Stimulated activated CD4-positive, alpha-beta T cell treated with anti-CD3 and anti-CD28 coated beads, Interleukin-4, amount 100 ng/mL, for 1 hour (primary cell): ENCODE data around the gene PCYT1A.
"Not testable (repeated sequence)": the region's sequence is repeated elsewhere in the genome, so short reads cannot be mapped to it uniquely, and the experiment has no call there.

Experiments used
- DNase-seq: peaks from one replicate; pipeline ENCODE4 v3.0.0-alpha.2; 2020

PCYT1A gene

GRCh38 chr3:196210673-196211556 is 76.6 kb downstream of the PCYT1A start, which contains the start of gene ZDHHC19:
Gene ZDHHC19, minus strand, starts transcription at chr3:196211400. Its CDS starts 85 bp downstream, at chr3:196211315.
- DNase-seq, result no peak

DNA sequence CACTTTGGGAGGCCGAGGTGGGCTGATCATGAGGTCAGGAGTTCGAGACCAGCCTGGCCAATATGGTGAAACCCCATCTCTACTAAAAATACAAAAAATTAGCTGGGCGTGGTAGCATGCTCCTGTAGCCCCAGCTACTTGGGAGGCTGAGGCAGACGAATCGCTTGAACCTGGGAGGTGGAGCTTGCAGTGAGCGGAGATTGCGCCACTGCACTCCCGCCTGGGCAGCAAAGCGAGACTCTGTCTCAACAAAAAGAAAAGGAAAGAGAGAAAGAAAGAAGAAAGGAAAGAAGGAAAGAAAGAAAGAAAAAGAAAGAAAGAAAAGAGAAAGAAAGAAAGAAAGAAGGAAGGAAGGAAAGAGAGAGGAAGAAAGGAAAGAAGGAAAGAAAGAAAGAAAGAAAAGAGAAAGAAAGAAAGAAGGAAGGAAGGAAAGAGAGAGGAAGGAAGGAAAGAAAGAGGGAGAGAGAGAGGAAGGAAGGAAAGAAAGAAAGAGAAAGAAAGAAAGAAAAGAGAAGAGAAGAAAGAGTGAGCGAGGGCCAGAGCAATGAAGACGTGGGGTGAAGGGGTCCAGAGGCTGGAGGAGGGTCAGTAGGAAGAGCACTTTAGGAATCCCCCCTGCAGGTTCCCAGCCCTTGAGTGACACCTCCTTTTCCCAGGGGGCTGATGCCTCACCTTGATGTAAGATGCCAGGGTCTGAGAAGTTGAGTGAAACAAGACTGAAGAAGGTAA is 77.4 kb downstream of the PCYT1A start:
- DNase-seq, result not testable (repeated sequence)

- DNase-seq, result no peak
Observed at GRCh38 chr3:196208942-196209695, 78.4 kb downstream of the PCYT1A start.

DNA sequence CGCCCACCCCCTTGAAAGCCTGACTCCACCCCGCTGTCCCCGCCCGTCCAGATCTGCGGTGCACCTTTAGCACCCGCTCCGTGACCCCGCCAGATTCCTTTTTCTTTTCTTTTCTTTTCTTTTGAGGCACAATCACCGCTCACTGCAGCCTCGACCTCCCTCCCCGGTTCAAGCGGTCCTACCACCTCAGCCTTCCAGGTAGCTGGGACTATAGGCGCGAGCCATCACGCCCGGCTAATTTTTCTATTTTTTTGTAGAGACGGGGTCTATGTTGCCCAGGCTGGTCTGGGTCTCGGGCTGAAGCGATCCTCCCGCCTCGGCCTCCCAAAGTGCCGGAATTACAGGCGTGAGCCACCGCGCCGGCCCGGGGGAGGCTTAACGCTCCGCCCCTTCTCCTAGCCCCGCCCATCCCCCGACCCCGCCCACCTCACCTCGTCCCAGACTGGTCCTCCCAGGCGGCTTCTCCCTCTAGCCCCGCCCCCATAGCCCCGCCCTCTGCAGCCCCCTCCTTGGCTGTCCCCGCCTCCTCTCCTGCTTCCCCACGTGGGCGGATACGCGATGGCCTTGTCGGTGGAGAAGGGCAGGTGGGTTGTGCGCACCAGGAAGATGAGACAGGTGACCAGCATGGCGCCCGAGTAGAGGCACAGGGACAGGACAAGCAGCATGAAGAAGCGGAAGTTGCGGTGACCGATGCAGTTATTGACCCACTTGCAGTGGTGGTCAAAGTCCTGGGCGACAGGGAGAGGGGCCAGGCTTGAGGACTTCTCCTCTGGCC is 79.5 kb downstream of the PCYT1A start:
- peak; percentile 60 for DNase-seq

DNA sequence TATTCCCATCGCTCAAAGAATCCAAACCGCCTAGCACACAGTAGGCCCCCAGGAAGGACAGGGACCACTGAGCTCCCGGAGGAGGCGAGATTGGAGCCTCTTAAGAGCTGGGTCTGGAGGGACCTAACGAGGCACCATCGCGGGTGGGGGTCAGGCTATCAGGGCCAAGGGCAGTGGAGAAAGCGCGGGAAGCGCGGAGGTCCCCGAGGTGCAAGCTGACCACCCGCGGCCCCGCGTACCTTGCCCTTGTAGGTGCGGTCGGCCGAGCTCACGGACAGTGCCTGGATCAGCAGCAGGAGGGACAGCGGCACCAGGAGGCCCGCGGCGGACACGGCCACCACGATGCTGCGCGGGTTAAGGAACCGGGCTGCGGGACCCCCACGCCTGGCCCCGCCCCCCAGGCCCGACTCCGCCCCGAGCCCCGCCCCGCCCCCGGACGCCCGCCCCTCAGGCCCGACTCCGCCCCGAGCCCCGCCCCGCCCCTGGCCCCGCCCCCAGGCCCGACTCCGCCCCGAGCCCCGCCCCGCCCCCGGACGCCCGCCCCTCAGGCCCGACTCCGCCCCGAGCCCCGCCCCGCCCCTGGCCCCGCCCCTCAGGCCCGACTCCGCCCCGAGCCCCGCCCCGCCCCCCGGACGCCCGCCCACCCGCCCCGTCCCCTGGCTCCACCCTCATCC is 80.2 kb downstream of the PCYT1A start:
- peak; percentile 36 for DNase-seq

DNA sequence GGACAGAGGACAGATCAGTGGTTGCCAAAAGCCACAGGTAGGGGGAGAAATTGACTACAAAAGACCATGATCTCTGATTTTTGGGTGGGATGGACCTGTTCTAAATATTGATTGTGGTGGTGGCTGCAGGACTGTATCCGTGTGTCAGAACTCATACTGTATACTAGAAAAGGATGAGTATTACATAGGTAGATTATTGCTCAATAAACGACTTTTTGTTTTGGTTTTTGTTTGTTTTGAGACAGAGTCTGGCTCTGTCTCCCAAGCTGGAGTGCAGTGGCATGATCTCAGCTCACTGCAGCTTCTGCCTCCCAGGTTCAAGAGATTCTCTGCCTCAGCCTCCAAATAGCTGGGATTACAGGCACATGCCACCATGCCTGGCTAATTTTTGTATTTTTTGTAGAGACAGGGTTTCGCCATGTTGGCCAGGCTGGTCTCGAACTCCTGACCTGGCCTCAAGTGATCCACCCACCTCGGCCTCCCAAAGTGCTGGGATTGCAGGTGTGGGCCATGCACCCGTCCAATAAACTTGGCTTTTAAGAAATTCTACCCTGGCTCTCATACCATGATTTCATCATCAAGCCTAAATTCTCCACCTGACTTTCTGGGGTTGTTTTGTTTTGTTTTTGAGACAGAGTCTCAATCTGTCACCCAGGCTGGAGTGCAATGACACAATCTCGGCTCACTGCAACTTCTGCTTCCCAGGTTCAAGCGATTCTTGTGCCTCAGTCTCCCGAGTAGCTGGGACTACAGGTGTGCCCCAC is 81.9 kb downstream of the PCYT1A start:
- not testable (repeated sequence) for DNase-seq

- DNase-seq, result no peak
Observed at GRCh38 chr3:196203846-196204245, 83.7 kb downstream of the PCYT1A start.

DNA sequence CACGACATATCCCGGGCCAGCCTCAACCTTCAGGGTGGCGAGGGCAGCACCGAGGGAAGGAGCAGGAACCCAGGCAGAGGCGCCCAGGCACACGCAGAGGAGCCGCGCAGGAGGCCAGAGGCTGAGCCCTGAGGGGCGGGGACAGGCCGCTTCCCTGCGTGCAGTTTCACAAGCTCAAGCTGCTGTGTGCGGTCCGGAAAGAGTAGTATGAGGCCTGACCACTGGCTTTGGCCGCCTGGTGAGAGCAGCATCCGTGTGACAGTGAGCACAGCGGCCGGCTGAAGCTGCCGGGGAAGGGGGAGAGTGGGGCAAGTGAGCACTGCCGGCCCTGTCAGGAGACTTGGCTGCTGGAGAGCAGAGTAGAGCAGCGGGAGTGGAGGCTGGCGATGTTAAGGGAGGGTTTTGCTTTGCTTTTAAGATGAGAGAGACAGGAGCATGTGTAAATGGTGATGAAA is 85.0 kb downstream of the PCYT1A start:
- no peak for DNase-seq

GRCh38 chr3:196198771-196199753 is 88.5 kb downstream of the PCYT1A start:
- DNase-seq, result no peak

DNA sequence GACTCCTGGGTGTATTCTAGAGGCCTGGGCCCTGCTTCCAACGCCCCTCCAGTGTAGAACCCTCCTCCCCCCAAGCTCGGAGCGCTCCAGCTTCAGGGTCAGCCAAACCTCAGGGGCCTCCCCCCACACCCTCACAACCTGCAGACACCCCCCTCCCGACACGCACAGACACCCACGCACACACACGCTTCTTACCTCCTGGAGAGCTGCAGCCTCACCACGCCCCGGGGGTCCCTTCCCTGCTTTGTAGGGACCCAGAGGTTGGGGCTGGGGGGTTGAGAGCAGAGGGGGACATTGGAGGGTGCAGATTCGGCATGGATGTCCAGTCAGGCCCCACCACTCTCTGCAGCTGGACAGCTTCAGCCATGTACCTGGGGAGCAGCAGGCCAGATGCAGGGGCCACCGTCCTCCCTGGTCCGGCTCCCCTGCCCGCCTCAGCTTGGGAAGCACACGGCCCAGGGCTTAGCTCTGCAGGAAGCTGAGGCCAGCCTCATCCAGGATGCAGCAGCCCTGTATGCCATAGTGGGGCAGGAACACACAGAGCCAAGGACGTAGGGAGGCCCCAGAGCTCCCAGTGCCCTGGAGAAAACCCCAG is 89.3 kb downstream of the PCYT1A start:
- DNase-seq, result no peak

DNA sequence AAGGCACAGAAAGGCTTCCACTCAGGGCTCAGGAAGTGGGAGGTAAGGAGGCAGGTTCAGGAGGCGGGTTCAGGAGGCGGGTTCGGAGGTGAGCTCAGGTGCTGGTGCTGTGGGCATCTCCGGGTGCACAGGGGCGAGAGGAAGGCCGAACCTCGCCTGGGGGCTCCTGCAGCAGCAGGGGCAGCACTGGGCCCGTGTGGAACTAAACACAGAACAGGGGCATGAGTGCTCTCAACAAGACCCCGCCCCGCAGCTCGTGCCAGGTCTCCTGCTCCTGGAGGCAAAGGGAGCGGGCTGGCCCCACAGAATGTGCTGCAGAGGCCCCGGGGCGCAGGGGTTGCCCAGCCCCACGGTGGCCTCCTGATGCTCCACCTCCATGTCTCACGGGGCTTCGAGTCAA is 90.0 kb downstream of the PCYT1A start:
- DNase-seq, result no peak

DNA sequence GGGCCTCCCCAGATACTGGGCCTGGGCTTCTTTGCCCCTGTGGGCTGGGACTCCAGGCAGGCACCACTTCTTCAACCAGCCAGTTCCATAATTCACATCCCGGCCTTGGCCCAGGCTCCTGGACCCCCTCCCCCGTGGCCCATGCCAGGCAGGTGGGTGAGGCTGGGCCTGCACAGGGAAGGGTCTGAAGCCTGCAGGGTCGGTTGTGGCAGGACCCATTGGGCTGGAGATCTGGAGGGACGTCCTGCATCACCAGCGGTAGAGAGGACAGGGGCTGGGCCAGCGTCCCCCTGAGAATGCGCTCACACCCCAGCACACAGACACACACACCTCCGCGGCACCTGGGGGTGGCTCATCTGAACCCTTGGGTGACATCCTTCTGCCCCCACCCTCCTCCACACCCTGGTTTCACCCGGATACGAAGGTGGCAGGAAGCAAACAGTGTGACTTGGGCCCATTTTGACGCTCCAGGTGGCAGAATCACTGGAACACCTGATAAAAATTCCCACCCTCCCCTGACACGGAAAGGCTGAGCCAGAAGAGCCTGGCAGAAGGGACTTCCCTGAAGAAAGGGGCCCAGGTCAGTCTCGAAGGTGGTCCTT is 91.8 kb downstream of the PCYT1A start:
- no peak for DNase-seq

- no peak for DNase-seq
Observed at GRCh38 chr3:196194542-196194915, 93.0 kb downstream of the PCYT1A start.

DNA sequence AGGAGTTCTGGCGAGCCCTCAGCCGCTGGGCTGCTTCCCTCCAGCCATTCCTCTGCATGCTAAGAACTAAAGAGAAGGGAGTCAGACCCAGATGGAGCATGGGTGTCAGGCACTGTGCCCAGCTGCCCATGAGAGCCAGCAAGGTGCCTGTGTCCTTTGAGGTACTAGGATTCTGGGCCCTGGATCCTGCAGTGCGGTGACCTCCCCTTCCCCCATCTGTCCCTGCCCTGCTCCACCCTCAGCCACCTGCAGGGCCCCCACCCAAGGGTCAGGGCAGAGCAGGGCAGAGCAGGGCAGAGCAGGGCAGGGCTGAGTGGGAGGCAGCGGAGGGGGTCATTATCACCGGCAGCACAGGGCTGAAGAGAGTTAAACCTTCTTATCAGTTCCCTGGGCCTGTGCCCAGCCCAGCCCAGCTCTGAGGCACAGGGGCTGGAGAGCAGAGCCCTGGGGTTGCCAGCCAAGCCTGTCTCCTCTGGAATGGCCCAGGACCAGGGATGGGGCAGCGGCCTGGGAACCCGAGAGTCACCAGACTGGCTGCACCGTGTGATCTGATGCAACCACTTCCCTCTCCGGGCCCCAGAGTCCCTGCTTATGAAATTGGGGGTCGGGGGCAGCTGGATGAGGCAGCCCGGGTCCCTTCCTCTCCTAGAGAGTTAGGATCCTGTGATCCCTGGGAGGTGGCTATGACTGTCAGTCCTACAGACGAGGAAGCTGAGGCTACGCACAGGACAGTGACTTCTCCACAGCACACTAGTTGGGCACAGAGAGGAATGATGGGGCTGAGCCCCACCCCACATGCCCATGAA is 93.6 kb downstream of the PCYT1A start:
- DNase-seq, result no peak

- no peak for DNase-seq
Observed at GRCh38 chr3:196193133-196193735, 94.3 kb downstream of the PCYT1A start.

- DNase-seq, result no peak
Observed at GRCh38 chr3:196192524-196193051, 94.9 kb downstream of the PCYT1A start.

GRCh38 chr3:196192036-196192523 is 95.4 kb downstream of the PCYT1A start:
- peak; percentile 51 for DNase-seq
